Left ventricle myocardium inferior (tissue), 1 donor: Measurements from ENCODE around the gene CRTC1. TPM values are rescaled to one million over a fixed set of nuclear protein-coding genes. Genes with fewer than 3 reads are reported as not detected.

ENCODE experiments used
- DNase-seq: peaks from one replicate; pipeline ENCODE4 v3.0.0-alpha.2; 2020
- H3K27ac ChIP-seq: fragments of 200-600 bp; replicated peaks from 2 replicates; pipeline ENCODE4 v1.8.0; 2021
- H3K27me3 ChIP-seq: fragments of 200-600 bp; 2 replicates; pipeline ENCODE4 v1.8.0; 2021; ENCODE audit warnings: low read depth
- H3K36me3 ChIP-seq: fragments of 200-600 bp; 2 replicates; pipeline ENCODE4 v1.8.0; 2021
- H3K4me1 ChIP-seq: fragments of 200-600 bp; 2 replicates; pipeline ENCODE4 v1.8.0; 2021
- H3K4me3 ChIP-seq: fragments of 200-600 bp; 2 replicates; pipeline ENCODE4 v1.8.0; 2021; ENCODE audit warnings: mild to moderate bottlenecking, moderate library complexity
- H3K9me3 ChIP-seq: fragments of 200-600 bp; replicated peaks from 2 replicates; pipeline ENCODE4 v1.8.0; 2021
- intact Hi-C: fragments of 100-400 bp; cut with micrococcal nuclease; formaldehyde crosslinking; loops from one replicate; pipeline ENCODE4 v1.11.0; 2022
- total RNA-seq: library from RNA; stranded (reverse); fragmentation: NEBNext Ultra II Directional; extraction: Animal tissue kit (Norgen Biotek cat#: 25700); gene quantifications from one replicate; pipeline ENCODE4 v1.2.1, GENCODE V29; 2021
- TF ChIP-seq, protein P1 (sequence below): fragments of 200-600 bp; IDR thresholded peaks from 2 replicates; pipeline ENCODE4 v1.8.0; 2021; ENCODE audit warnings: antibody characterized with exemption, mild to moderate bottlenecking, borderline replicate concordance
- donor health status: DM: no; HTN: yes; CAD: no; lungs with severe emphysema.

The CRTC1 gene
- total RNA-seq, 1 donor from 2014 or later, result 9.7 TPM

DNA sequence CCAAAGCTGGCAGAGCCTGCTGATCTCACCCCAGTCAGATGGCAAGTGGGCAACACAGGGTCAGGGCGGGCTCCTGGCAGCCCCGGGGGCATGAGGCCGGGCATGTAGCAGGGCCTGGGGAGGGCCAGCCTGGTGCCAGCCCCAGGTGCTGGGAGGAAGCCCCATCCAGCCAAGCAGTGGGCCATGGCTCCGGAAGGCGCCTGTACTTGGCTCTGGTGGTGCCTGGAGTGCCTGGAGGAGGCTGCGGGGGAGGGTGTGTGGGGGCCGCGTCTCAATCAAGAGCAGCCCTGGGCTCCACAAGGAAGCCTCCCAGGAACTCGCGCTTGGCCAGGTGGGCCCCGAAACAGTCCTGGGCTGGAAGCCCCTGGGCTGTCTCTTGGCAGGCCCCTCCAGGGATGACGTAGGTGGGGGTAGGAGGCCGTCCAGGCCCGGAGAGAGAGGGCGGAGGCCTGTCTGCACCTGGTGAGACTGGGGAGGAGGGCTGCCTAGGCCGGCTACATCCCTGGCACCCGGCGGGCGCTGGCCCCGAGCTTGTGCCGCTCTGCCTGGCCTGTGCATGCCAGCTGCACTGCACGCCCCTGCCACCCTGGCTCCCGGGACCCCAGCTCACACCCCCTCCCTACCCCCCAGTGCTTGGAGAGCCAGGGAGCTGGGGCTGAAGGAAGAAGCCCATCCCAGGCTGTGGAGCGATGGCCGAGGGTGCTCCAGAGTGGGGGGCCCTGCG, 61.7 kb downstream of the CRTC1 start:
- intact Hi-C loops, result no loop called here
- no peak for DNase-seq
- H3K4me1 ChIP-seq, result peaks cover 36% of the 10 kb centered on the region
- H3K27me3 ChIP-seq, result no peaks in the 10 kb centered on the region
- H3K4me3 ChIP-seq, result no peak overlapping the region
- peaks cover 3% of the 10 kb centered on the region for H3K36me3 ChIP-seq
- no peaks in the 10 kb centered on the region for H3K9me3 ChIP-seq
- H3K27ac ChIP-seq, result no peak overlapping the region
- TF ChIP-seq, protein P1, sequence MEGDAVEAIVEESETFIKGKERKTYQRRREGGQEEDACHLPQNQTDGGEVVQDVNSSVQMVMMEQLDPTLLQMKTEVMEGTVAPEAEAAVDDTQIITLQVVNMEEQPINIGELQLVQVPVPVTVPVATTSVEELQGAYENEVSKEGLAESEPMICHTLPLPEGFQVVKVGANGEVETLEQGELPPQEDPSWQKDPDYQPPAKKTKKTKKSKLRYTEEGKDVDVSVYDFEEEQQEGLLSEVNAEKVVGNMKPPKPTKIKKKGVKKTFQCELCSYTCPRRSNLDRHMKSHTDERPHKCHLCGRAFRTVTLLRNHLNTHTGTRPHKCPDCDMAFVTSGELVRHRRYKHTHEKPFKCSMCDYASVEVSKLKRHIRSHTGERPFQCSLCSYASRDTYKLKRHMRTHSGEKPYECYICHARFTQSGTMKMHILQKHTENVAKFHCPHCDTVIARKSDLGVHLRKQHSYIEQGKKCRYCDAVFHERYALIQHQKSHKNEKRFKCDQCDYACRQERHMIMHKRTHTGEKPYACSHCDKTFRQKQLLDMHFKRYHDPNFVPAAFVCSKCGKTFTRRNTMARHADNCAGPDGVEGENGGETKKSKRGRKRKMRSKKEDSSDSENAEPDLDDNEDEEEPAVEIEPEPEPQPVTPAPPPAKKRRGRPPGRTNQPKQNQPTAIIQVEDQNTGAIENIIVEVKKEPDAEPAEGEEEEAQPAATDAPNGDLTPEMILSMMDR, result no peak

DNA sequence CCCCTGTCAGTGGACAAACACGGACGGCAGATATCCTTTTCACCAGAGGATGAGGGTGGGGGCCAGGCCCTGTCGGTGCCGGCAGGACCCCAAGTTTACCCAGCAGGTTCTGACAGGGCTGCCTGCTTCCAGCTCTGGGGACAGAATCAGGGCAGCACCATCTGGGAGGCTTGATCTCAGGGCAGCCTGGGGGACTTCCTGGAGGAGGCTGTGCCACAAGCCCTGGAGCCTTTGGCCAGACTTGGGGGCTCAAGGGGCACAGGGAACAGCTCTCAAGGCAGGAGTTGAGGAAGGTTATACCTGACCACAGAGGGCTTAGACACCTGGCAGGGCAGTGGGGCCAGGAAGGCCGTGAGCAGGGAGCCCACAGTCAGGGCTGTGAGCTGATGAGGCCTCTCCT, 62.5 kb downstream of the CRTC1 start:
- TF ChIP-seq, protein P1, result no peak
- H3K4me1 ChIP-seq, result peaks cover 28% of the 10 kb centered on the region
- H3K27ac ChIP-seq, result no peak overlapping the region
- H3K36me3 ChIP-seq, result peaks cover 7% of the 10 kb centered on the region
- no peaks in the 10 kb centered on the region for H3K9me3 ChIP-seq
- intact Hi-C loops, result no loop called here
- no peaks in the 10 kb centered on the region for H3K27me3 ChIP-seq
- no peak for DNase-seq
- H3K4me3 ChIP-seq, result no peak overlapping the region

DNA sequence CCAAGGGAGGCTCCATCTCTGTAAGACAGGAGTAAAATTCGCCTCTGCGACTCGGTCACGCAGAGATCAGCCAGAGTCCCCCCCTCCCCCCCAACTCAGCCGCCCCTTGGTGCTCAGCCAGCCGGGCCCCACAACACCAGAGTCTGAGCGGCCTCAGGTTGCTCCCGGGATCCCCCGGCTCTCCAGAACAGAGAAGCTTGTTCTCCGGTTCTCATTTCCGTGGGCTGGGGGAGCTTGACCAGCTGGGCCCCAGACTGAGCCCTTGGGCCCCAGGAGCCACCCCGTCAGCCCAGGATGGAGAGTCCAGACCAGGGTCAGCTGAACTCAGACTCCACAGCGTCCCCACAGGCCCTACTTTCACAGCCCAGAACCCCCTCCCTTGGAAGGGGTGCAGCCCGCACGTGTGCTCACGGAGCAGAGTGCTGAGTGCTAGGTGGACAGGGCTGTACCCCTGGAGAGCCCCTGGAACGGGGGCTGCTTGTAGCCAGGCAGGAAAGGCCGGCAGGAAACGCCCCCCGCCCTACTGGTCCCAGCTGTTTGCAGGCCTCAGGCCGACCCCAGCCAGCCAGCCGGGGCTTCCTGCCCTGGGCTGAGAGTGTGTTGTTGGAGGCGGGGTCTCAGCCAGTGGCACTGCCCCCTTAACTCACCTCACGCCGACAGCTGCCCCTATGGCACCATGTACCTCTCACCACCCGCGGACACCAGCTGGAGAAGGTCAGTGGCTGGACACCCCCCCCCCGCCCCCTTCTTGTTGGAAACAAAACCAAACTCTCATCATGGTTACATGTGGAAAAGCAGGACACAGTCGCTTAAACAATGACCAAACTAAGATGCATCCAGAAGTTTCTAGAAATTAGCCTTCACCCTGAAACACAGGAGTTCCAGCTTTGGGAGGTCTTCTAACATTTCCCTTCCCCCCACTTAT, 63.2 kb downstream of the CRTC1 start:
- intact Hi-C loops, result no loop called here
- H3K27me3 ChIP-seq, result no peaks in the 10 kb centered on the region
- peaks cover 21% of the 10 kb centered on the region for H3K4me1 ChIP-seq
- H3K9me3 ChIP-seq, result no peaks in the 10 kb centered on the region
- H3K4me3 ChIP-seq, result no peak overlapping the region
- H3K27ac ChIP-seq, result no peak overlapping the region
- TF ChIP-seq, protein P1, result no peak
- H3K36me3 ChIP-seq, result peaks cover 10% of the 10 kb centered on the region
- no peak for DNase-seq

DNA sequence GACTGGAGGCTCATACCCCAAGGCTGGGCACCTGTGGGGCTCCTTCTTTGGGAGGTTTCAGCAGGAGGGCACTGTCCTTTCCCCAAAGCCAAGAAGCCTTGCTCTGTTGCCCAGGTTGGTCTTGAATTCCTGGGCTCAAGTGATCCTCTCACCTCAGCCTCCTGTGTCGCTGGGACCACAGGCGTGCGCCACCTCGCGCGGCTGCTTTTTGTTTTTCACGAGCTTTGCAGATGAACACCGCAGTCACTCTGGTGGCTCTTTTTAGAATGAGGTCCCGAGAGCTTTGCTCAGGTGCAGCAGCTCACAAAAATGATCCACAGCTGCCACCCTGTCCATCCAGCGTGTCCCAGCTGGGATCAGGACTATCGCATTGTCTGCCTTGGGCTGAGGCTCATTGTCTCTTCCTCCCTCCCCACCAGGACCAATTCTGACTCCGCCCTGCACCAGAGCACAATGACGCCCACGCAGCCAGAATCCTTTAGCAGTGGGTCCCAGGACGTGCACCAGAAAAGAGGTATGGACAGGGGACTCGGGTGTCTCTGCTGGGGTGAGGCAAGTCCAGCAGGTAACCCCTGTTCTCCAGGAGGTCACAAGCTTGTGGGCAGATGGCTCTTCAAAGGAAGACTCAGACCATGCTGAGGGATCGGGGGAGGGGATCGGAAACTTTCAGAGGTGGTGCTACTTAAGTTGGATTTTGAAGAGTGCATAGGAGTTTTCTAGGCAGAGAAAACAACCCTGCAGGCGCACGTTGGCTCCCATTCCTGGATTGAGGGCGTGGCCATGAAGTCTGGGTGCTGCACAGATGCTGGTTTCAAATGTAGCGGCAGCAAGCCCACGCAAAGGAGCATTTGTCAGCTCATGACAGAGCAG, 66.1 kb downstream of the CRTC1 start:
- Histone ChIP-seq H3K27me3 (no peaks in the 10 kb centered on the region), H3K27ac (no peak overlapping the region), H3K9me3 (no peaks in the 10 kb centered on the region), H3K36me3 (peaks cover 24% of the 10 kb centered on the region), H3K4me3 (no peak overlapping the region), H3K4me1 (no peaks in the 10 kb centered on the region)
- no peak for DNase-seq
- intact Hi-C loops, result no loop called here
- TF ChIP-seq, protein P1, result no peak
